ENCODE data around the gene CCT3. TPM values are rescaled to one million over a fixed set of nuclear protein-coding genes. Genes with fewer than 3 reads are reported as not detected.
A peak's percentile ranks its signal among the peaks of the same experiment; 100 is the strongest.

CCT3 gene
- total RNA-seq, 1 donor from 2014 or later: 358 TPM

GRCh38 chr1:156266051-156266450 lies 72.0 kb downstream of the CCT3 start:
- no peak for TF ChIP-seq CTCF (conservative IDR thresholded peaks at IDR 0.05; ENCODE audit: low read depth, low read length)
- no peak for DNase-seq (ENCODE audit: low read depth)
- H3K4me3 ChIP-seq (ENCODE audit: low read depth, low read length): no peak overlapping the region

GRCh38 chr1:156263288-156263655 lies 74.8 kb downstream of the CCT3 start:
- TF ChIP-seq CTCF (conservative IDR thresholded peaks at IDR 0.05; ENCODE audit: low read depth, low read length): no peak
- no peak for DNase-seq (ENCODE audit: low read depth)
- no peak overlapping the region for H3K4me3 ChIP-seq (ENCODE audit: low read depth, low read length)

- no peak for DNase-seq (ENCODE audit: low read depth)
- TF ChIP-seq CTCF (conservative IDR thresholded peaks at IDR 0.05; ENCODE audit: low read depth, low read length): no peak
- H3K4me3 ChIP-seq (ENCODE audit: low read depth, low read length): no peak overlapping the region
These were observed 75.4 kb downstream of the CCT3 start for GRCh38 chr1:156262461-156263287.

GRCh38 chr1:156260896-156261295 lies 77.2 kb downstream of the CCT3 start:
- TF ChIP-seq CTCF (conservative IDR thresholded peaks at IDR 0.05; ENCODE audit: low read depth, low read length): no peak
- DNase-seq (ENCODE audit: low read depth): no peak

GRCh38 chr1:156259805-156260204 lies 78.3 kb downstream of the CCT3 start:
- TF ChIP-seq CTCF (conservative IDR thresholded peaks at IDR 0.05; ENCODE audit: low read depth, low read length): peak; percentile 27
- H3K4me3 ChIP-seq (ENCODE audit: low read depth, low read length): no peak overlapping the region
- no peak for DNase-seq (ENCODE audit: low read depth)

More at GRCh38 chr1:156260896-156261295, 77.2 kb downstream of the CCT3 start:
- H3K4me3 ChIP-seq (ENCODE audit: low read depth, low read length): no peak overlapping the region

Other genes with a start within 250 kb of the CCT3 start
- gene LMNA, start 223.6 kb downstream of the CCT3 start, total RNA-seq: 358 and 433 TPM in 2 replicates
- gene SEMA4A, start 184.7 kb downstream of the CCT3 start, total RNA-seq: 1.4 and 3.5 TPM in 2 replicates
- 7.4 and 16.6 TPM in 2 replicates for gene SLC25A44, start 144.2 kb downstream of the CCT3 start, total RNA-seq
- gene PMF1, start 125.3 kb downstream of the CCT3 start, total RNA-seq: 112 and 131 TPM in 2 replicates
- gene BGLAP, start 96.1 kb downstream of the CCT3 start, total RNA-seq: 0.29 TPM in 1 of 2 replicates, not detected in the other
- 1.4 and 1.5 TPM in 2 replicates for gene PAQR6, start 90.2 kb downstream of the CCT3 start, total RNA-seq
- gene SMG5, start 55.5 kb downstream of the CCT3 start, total RNA-seq: 77.4 and 96.9 TPM in 2 replicates
- 2.1 and 3.9 TPM in 2 replicates for gene TMEM79, start 54.0 kb downstream of the CCT3 start, total RNA-seq
- 47.9 and 66.3 TPM in 2 replicates for gene GLMP, start 42.6 kb downstream of the CCT3 start, total RNA-seq
- gene VHLL, start 39.0 kb downstream of the CCT3 start, total RNA-seq: not detected in 2 replicates
- gene TSACC, start 234 bp upstream of the CCT3 start, total RNA-seq: 0.36 and 0.69 TPM in 2 replicates
- 0.14 TPM in 1 of 2 replicates, not detected in the other for gene RHBG, start 30.9 kb upstream of the CCT3 start, total RNA-seq
- gene MEF2D, start 162.5 kb upstream of the CCT3 start, total RNA-seq: 10.6 and 10.7 TPM in 2 replicates
- 65.0 and 65.3 TPM in 2 replicates for gene IQGAP3, start 234.3 kb upstream of the CCT3 start, total RNA-seq
- gene TTC24, start 241.4 kb upstream of the CCT3 start, total RNA-seq: not detected in 2 replicates